NCI-H345 (cell line): Measurements from ENCODE around the gene KCNK17.
A peak's percentile ranks its signal among the peaks of the same experiment; 100 is the strongest.
"Not testable (repeated sequence)": the region's sequence is repeated elsewhere in the genome, so short reads cannot be mapped to it uniquely, and the experiment has no call there.

Experiments
- DNase-seq: peaks from one replicate; lab custom pipeline; 2025; lab: John Stamatoyannopoulos, UW

Gene KCNK17

DNA sequence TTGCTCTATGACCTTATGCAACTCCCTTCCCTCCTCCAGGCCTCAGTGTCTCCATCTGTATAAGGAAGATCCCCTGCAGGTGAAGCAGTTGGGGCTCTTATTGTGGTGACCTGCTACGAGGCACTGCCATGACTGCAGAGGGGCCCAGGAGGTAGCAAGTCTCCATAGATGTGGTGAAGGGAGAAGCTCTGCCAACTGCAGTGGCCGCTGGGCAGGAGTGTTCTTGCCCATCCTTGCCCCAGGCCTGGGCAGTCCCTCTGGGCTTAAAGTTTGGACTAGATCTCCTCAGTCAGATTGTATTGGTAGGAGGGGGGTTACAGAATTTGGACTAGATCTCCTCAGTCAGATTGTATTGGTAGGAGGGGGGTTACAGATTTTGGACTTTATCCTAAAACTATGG lies 12.2 kb downstream of the KCNK17 start:
- no peak for DNase-seq

DNA sequence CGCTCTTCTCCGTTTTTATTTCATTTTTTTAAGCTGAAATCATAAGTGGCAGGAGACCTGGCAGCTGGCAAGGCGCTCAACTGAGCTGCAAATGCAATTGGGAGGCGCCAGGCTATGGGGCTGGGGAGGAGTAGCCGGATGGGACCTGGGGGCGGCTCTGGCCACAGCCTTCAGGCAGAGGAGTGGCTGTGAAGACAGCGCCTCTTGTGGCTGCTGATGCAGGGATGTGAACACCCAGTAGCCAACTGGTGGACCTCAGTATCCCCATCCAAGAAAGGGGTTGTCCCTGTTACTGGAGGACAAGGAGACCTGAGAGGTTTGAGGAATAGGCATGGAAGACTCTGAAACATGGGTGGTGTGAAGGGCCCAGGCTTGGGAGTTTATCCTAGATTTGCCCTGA lies 12.6 kb downstream of the KCNK17 start:
- DNase-seq, result no peak

DNA sequence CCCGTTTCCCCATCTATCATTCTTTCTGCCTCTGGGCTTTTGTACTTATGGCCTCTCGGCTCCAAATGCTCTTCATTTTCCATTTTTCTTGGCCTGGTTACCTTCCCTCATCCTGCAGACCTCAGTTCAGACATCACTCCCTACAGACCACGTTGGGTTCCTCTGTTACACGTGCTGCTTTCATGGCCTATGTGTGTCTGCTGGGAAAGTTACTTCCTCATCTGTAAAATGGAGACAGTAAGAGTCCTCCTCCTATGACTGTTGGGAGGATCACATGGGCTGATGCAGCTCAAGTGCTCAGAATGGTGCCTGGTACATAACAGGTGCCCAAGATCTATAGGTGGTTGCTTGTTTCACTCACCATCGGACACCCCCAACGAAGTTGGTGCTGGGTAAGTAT lies 13.5 kb downstream of the KCNK17 start:
- DNase-seq, result no peak

DNA sequence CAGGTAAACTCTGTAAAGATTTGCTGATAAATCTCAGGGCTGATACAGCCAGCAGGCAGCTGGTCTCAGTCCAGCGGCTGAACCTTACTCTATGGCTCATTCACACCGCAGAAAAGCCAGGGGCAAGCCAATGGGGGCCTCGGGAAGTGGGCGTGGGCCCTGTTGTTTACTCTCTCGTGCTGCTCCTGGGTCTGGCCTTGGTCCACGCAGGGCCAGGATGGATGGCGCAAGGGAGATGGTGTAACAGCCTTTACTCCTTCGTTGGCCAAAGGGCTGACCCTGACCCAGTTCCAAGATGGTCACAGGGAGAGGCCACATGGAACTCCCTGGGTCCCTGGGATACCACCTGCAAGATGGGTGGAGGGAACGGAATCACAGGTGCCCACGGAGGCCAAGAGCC lies 16.2 kb downstream of the KCNK17 start:
- no peak for DNase-seq

DNA sequence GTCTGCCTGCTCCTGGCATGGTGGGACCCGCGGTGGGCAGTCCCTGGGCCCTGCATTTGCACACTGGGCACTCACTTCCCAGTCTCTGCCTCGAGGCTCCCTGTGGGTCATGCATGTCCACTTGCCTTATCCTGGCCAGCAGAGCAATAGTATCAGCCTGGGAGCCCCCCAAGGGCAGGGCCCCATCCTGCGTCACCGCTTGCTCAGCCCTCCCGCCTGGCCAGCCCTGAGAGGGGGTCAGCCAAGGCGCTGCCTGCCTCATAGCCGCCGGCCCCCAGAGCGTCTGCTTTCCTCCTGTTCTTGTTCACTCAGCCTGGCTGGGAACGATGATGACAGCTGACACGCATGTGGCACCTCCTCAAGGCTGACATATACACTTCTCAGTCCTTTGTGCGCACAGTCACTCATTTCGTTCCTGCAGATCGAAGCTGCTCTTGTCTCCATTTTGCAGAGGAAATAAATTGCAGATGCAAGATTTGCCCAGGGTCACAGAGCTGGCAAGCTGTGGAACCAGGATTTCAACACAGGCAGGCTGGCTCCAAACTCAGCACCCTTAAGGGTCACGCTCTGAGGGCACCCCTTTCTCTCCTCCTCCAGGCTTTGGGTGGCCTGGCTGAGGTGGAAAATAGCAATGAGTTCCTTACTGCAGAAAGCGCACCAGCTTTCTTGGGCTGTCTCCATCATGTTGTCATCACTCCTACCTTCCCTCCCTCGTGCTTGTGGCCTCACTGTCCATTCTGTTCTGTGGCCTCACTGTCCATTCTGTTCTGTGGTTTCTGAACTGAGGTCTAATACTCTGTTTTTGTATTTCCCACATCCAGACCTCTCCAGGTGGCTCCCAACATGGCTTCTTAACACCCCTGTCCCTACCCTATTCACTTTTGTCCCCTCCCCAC lies 17.2 kb downstream of the KCNK17 start:
- no peak for DNase-seq

DNA sequence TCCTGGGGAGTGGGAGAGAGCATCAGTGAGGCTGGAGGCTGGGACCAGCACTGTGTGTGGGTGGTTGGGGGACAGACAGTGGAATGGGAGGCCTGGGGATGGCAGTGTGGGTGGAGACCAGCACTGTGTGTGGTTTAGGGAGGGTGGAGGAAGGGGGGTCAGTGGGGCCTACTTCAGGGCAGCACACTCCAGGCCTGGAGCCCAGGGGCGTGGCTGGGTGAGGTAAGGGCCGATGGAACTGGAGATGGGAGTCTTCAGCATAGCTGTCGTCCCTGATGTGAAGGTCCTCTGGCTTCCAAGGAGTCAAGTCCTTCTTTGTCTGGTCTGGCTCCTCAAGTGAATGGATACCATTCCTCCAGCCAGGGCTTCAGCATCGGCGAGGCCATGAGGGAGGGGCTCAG lies 18.6 kb downstream of the KCNK17 start:
- no peak for DNase-seq

DNA sequence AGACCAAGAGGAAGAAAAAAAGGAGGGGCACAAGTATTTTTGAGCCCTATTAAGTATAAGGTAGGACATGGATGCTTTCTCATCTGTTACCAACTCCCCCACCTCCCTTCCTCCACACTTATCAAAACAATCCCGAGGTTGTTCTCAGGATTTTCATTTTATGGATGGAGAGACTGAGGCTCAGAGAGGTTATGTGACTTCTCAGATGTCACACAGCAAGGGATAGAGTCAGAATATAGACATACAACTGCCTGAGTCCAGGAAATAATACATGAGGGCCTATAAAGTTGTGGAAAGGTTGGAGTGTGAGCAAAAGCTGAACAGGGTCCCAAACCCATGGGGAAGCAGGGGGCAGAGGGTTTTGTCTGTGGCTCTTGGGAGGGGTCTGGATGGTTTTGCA lies 19.3 kb downstream of the KCNK17 start:
- no peak for DNase-seq

DNA sequence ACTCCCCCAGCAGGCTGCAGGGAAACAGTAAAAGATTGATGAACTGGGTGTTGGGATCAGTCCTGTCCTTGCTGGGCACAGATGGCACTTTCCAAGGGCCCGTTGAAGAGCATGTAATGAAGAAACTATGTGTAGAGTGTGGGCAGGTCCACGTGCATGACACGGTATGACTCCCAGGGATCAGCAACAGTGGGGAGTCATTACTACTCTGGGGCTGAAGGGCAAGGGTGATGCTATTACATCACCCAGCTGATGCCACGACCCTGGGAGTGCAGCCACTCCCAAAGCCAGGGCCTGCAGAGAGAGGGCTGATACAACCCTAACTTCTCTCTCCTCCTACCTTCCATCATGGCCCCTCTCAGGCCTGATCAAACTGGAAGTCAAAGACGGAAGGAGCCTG lies 20.1 kb downstream of the KCNK17 start:
- no peak for DNase-seq

DNA sequence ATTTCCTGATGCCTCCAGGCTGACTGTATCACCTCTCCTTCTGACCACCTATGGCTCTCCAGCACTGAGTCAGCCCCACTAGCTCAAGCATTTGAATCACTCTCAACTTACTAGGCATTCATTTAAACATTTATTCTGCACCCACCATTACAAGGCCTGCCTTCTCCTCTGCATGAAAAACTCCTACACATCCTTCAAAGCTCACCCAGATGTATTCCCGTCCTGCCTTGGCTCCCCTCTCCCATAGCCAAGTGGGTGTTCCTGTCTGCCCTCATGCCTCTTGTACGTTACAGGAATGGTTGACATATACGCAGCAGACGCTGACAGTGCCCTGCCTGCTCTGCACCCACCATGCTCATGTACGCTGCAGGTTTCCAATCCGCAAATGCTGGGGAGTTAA lies 21.6 kb downstream of the KCNK17 start:
- no peak for DNase-seq

DNA sequence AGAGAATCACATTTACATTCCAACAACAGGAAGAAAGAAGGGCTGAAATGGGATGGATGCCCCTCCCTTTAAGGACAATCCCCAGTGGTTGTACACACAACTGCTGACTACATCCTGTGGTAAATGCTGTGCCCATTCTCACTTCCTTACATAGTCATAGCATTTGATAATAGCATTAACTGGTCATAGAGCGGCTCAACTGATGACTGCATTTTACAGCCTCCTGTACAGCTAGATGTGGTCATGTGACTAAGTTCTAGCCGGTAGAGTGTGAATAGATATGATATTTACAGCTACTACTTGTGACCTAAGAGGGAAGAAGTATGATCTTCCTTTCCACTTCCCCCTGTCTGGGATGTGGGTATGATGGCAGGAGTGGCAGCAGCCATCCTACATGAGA lies 24.7 kb downstream of the KCNK17 start:
- DNase-seq, result no peak

DNA sequence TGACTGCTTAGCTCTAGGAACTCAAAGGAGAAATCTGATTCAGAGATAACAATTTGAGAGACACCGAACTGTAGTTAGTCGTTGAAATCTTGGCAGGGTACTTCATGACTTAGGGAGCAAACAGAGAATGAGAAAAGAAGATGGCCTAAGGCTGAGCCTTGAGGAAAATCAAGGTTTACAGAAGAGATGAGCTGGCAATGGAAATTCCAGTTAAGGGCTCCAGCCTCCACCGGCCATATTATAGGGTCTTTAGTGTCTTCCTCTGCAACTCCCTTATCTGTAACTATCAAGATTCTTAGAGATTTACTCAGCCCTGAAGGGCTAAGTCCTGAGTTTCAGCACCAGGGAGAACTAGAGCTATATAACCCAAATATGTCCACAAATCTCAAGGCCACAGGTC lies 26.6 kb downstream of the KCNK17 start:
- DNase-seq, result no peak

DNA sequence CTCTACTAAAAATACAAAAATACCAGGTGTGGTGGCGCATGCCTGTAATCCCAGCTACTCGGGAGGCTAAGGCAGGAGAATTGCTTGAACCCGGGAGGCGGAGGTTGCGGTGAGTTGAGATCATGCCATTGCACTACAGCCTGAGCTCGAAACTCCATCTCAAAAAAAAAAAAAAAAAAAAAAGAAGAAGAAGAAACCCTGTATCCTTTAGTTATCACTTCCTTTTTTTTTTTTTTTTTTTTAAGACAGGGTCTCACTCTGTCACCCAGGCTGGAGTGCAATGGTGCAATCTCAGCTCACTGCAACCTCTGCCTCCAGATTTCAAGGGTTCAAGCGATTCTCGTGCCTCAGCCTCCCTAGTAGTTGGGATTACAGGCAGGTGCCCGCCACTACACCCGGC lies 27.6 kb downstream of the KCNK17 start:
- not testable (repeated sequence) for DNase-seq

DNA sequence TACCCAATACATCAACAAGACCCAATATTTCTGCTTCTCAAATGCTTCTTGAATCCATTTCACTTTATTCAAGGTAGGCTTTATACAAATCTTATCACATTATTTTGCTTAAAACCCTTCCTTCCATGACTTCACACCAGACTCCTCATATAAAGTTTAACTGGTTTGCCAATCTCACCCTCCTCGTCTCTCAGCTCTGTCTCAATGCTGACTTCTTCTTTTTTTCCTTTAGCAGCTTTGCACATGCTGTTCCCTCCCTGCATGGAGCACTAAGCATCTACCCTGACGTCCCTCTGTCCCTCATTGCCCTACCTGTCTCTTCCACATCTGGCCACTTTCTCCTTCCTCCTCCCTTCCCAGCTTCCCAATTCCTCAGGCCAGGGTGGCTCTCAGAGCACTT lies 31.4 kb downstream of the KCNK17 start:
- no peak for DNase-seq

DNA sequence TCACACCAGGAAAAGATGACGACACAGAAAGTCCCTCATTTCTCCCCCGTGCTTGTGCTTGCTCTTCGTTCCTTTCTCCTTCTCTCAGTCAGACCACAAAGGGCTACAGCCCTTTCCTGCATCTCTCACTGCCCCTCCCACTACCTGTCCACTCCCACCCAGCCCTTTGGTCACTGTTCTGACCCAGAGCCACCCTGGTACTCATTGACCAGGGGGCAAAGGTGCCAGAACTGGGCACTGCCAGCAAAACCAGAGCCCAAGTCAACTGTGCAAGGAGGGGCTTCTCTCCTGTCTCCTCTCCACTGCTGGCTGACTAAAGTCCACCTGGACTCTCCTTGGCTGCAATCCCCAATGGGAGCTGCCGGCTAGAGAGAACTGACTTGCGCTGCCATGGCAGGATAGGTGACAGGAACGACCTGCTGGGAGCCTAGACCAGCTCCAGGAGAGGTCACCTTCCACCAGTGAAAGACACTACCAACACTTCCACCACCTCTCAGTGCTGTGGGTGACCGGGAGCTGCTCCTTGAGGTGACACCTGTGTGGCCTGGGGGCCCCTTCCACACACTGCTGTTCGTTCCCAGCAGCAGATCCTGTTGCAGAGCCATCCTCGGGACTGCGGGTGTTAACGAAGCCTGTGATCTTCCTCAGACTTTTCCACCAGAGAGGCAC lies 32.8 kb downstream of the KCNK17 start:
- no peak for DNase-seq

DNA sequence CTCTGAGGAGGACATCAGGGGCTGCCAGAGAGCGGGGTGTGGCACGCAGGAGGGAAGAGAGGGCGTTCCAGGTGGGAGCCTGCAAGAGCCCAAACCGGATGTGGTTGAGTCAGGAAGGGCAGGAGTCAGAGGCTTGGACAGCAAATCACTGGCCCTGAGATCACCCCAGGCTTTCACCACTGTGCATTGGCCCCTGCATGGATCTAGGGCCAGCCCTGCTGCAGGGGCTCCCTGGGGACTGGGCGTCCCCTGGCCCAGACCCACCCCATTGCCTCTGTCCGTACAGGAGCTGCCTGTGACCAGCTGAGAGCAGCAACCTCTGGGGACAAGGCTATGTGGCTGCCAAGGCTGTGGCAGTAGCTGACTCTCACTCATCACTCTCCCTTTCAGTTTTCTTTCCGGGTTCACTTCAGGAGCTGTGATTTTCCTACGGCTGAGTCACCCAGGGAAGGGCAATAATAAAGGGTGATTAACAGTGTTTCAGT lies 33.9 kb downstream of the KCNK17 start:
- DNase-seq, result no peak

DNA sequence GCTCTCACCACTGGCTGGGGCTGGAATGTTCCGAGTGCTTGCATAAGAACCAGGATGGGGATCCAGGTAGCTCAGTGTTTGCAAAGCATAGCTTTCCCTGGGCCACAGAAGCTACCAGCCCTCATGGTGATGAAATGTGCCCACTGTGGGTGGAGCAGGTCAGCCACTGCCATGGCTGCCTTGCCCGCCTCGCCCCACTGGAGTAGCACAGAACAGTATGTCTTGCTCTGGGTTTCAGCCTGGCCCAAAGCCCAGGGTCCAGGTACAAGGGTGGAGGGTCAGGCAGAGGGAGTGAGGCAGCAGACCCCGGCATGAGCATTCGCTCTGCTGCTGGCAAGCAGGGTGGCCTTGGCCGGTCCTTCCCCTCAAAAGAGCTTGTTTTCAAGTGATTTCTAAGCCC lies 34.7 kb downstream of the KCNK17 start:
- no peak for DNase-seq

DNA sequence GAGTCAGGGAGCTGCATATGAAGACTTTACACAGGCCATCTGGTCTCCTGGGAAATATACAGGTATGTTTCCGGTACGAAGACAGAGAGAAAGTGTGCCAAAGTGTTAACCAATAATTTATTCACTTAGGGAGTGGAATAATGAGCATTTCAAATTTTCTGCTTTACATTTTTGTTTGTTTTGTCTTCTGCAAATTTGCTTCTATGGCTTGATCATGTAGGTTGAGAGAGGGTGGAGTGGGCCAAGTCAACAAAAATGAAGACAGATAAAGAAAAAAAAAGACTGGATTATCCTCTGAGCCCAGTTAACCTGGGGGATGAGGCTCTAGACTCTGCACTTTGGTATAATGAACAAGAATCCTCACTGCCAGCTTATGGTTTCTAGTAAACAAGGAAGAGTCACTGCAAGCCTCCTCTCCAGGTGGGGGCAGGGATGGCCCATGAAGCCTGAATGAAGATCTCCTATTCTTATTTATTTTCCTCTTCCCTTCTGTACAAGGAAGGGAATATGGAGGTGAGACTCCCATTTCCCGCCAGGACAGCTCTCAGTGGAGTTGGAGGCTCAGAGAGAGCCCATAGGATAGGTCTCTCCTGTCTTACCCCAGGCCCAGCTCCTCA lies 37.7 kb downstream of the KCNK17 start:
- no peak for DNase-seq

DNA sequence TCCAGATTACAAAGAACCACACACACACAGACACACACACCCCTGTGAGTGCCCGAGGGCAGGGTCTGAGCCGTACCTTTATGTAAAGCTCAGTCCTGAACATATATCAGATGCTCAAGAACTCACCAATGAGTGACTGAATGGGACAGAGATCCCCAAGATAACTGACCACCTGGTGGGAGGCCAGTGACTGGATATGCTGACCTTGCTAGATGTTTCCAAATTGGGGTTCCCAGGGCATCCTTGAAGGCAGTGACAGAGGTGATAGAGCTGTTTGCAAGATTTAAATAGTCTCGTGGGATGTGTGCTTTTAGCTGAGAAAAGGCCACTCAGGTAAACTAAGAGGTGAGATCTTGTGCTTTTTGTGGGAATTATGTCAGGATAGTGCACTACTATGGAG lies 39.3 kb downstream of the KCNK17 start:
- DNase-seq, result no peak

DNA sequence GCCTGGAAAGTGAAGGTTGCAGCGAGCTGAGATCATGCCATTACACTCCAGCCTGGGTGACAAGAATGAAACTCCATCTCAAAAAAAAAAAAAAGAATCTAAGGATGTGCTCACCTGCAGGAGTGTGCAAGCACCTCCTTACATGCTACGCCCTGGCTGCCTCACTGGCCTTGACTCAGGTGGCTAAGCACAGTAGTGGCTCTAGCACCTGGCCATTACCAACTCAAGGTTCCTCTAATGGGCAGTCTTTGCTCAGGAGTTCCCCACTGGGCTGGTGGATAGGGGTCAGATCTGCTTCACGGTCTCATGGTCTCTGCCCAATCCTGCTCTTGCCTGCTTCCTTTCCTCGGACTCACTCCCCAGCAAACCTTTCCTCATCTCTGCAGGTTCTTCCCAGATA lies 39.7 kb downstream of the KCNK17 start:
- DNase-seq, result no peak

DNA sequence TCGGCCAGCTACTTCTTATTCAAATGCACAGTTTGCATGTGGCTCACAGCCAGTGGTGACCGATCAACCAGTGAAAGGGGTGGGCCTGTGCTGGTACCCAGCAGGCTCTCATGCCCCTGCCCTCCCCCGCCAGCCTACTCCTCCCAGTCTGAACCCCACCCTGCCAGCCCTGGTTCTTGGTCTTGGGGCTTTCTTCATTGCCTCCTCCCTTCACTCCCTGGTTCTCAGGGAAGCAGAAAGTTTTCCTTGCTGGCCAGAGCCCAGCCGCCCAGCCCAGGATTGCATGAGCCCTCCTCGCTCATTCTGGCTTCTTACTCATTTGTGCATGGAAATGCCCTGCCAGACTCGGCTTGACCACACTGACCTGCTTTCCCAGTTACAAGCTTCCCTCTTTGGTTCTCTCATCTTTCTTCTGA lies 40.8 kb downstream of the KCNK17 start:
- no peak for DNase-seq

DNA sequence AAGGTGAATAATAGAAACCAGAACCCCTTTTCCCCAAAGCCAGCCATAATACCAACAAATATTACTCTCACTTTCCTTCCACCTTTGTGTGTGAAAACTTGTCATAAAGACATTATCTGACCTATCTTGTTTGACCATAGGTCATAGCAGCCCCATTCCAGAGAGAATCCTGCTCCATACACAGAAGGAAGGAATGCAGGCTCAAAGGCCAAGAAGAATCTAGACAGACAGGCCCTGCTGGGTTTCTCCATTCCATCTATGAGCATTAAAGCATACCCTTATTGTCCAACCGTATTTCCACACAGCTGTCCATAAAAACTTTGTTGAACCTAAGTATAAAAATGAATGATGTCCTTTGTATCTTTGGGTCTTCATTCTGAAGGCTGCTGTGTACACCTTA lies 44.3 kb downstream of the KCNK17 start:
- DNase-seq, result no peak

DNA sequence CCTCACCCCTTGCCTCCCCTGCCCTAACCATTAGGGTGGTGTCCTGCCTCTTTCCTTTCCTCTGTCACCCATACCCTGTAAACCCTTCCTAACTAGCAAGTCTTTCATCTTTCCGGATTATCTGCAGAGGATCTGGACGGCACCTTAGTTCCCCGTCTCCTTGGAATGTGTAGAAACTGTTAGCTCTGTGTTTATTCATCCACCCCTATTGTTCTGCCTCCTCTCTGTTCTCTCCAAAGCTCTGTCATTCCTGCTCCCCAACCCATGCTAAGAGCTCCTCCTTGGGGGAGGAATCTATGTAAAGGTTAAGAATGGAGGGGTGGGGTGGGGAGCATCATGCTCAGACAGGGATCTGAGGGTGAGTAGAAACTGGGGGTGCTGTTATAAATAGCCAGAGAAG lies 45.5 kb downstream of the KCNK17 start:
- DNase-seq, result no peak

DNA sequence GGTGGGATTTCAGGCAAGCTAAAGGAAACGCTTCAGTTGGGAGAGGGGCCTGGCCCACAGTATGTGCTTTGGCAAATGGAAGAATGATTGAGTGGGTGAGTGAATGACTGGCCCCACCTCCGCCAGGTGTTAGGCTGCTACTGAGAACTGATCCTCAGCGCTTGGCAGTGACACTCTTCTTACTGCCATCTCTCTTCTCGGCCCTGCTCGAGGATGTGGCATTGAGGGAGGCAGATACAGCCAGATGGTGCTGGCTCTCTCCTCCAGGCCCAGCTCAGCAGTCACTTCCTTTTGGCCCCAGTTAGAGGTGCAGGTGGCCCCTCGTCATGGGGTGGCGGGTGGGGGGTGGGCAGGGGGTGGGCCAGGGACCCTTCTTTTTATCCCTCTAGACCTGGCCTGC lies 46.0 kb downstream of the KCNK17 start:
- DNase-seq, result peak; percentile 78
